Ascending aorta (tissue), 2 donors: ENCODE measurements around the gene GDF10. TPM values are rescaled to one million over a fixed set of nuclear protein-coding genes. Genes with fewer than 3 reads are reported as not detected.
A peak's percentile ranks its signal among the peaks of the same experiment; 100 is the strongest.

Source experiments
- DNase-seq, 2 donors: peaks; one replicate each; pipeline ENCODE4 v3.0.0-alpha.2; 2019; ENCODE audit warnings: low spot score in 2 of 2
- H3K27ac ChIP-seq, 2 donors: fragments of 200-600 bp; sonication (generic); one replicate each; pipeline ENCODE4 v1.5.1; 2016 to 2017; ENCODE audit warnings: mild to moderate bottlenecking in 1 of 2
- H3K27me3 ChIP-seq: fragments of 200-600 bp; sonication (generic); one replicate; pipeline ENCODE4 v1.5.1; 2017
- H3K36me3 ChIP-seq, 2 donors: fragments of 200-600 bp; sonication (generic); one replicate each; pipeline ENCODE4 v1.5.1; 2016
- H3K4me1 ChIP-seq, 2 donors: fragments of 200-600 bp; sonication (generic); one replicate each; pipeline ENCODE4 v1.5.1; 2016 to 2017; ENCODE audit warnings: mild to moderate bottlenecking in 1 of 2
- H3K4me3 ChIP-seq, 2 donors: fragments of 200-600 bp; sonication (generic); one replicate each; pipeline ENCODE4 v1.5.1; 2016 to 2017; ENCODE audit warnings: mild to moderate bottlenecking in 1 of 2
- H3K9me3 ChIP-seq, 2 donors: fragments of 200-600 bp; sonication (generic); one replicate each; pipeline ENCODE4 v1.5.1; 2016
- intact Hi-C: fragments of 100-400 bp; cut with DNase I; formaldehyde crosslinking; loops from one replicate; pipeline ENCODE4 v1.15.1; 2023
- total RNA-seq: library from RNA; depleted of rRNA; stranded (reverse); fragments of >200 nt; gene quantifications from one replicate; pipeline ENCODE4 v1.1.0, GENCODE V29; 2016
- TF ChIP-seq, protein P1 (sequence below), 3 experiments: fragments of 200-600 bp in 2 of 3; fragments of 450-650 bp in 1 of 3; sonication (generic) in 2 of 3; IDR thresholded peaks; one replicate each; pipeline ENCODE4 v1.5.1; 2016 to 2019; ENCODE audit warnings: antibody characterized with exemption in 3 of 3, mild to moderate bottlenecking in 1 of 3, moderate library complexity in 1 of 3

The GDF10 gene
- total RNA-seq, 1 donor from 2014 or later: 1.2 TPM

DNA sequence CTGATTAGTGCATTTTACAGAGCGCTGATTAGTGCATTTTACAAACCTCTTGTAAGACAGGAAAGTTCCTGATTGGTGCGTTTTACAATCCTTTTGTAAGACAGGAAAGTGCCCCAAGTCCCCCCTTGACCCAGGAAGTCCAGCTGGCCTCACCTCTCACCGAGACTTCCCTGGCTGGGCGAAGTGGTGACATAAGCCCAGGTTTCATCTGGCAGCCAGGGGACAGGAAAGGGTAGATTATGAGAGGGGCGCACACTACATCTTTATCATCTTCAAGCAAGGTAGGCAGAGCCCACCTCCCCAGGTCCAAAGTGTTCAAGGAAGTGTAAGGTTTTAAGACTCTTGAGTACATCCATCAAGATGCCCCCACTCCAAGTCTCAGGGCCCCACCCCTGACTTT, 5.5 kb upstream of the GDF10 start:
- TF ChIP-seq, protein P1, sequence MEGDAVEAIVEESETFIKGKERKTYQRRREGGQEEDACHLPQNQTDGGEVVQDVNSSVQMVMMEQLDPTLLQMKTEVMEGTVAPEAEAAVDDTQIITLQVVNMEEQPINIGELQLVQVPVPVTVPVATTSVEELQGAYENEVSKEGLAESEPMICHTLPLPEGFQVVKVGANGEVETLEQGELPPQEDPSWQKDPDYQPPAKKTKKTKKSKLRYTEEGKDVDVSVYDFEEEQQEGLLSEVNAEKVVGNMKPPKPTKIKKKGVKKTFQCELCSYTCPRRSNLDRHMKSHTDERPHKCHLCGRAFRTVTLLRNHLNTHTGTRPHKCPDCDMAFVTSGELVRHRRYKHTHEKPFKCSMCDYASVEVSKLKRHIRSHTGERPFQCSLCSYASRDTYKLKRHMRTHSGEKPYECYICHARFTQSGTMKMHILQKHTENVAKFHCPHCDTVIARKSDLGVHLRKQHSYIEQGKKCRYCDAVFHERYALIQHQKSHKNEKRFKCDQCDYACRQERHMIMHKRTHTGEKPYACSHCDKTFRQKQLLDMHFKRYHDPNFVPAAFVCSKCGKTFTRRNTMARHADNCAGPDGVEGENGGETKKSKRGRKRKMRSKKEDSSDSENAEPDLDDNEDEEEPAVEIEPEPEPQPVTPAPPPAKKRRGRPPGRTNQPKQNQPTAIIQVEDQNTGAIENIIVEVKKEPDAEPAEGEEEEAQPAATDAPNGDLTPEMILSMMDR (IDR thresholded peaks at IDR 0.05): no peak
- Histone ChIP-seq H3K4me1 (peaks cover 0 to 14% of the 10 kb centered on the region in 2 donors), H3K4me3 (no peak overlapping the region), H3K27me3 (no peaks in the 10 kb centered on the region), H3K27ac (no peak overlapping the region), H3K9me3 (no peaks in the 10 kb centered on the region), H3K36me3 (no peaks in the 10 kb centered on the region)
- intact Hi-C loops: no loop called here
- DNase-seq: peak in 1 of 2 donors; percentile 46

GRCh38 chr10:47295411-47295810, 4.6 kb upstream of the GDF10 start:
- DNase-seq: peak in 1 of 2 donors; percentile 42

GRCh38 chr10:47296156-47296894, 3.7 kb upstream of the GDF10 start:
- intact Hi-C loops: loop anchor here (5.0 kb wide), 1 partner anchor 129 kb away; no protein-coding TSS in a partner anchor
- H3K36me3 ChIP-seq: no peaks in the 10 kb centered on the region
- H3K27ac ChIP-seq: peak overlapping the region in 1 of 2 donors; percentile 49
- DNase-seq: peak in 1 of 2 donors; percentile 60
- TF ChIP-seq, protein P1 (IDR thresholded peaks at IDR 0.05): no peak
- no peaks in the 10 kb centered on the region for H3K27me3 ChIP-seq
- H3K4me3 ChIP-seq: no peak overlapping the region
- peaks cover 0 to 28% of the 10 kb centered on the region in 2 donors for H3K4me1 ChIP-seq
- H3K9me3 ChIP-seq: no peaks in the 10 kb centered on the region

More at GRCh38 chr10:47295411-47295810, 4.6 kb upstream of the GDF10 start:
- TF ChIP-seq, protein P1 (IDR thresholded peaks at IDR 0.05): no peak
- Histone ChIP-seq H3K27me3 (no peaks in the 10 kb centered on the region), H3K36me3 (no peaks in the 10 kb centered on the region), H3K27ac (no peak overlapping the region), H3K4me1 (peaks cover 0 to 20% of the 10 kb centered on the region in 2 donors), H3K9me3 (no peaks in the 10 kb centered on the region), H3K4me3 (no peak overlapping the region)
- intact Hi-C loops: loop anchor here (5.0 kb wide), 1 partner anchor 128 kb away; no protein-coding TSS in a partner anchor

DNA sequence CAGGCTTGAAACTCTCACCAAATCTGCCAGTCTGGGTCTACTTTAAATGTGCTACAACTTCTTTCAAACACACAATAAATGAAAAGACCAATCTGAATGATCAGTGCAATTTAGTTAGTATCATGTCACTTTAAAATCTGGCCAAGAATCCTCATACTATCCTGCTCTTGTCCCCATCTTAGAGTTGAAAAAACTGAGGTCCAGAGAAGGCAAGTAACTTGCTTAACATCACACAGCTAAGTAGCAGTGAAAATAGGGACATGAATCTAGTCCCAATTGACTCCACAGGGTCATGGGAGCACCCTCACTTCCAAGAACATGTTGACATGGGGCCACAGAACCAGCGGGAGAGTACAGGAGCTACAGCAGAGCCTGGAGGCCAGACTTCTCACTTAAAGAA, 3.1 kb upstream of the GDF10 start:
- H3K4me3 ChIP-seq: no peak overlapping the region
- H3K36me3 ChIP-seq: no peaks in the 10 kb centered on the region
- TF ChIP-seq, protein P1 (IDR thresholded peaks at IDR 0.05): no peak
- DNase-seq: peak in 1 of 2 donors; percentile 49
- H3K27ac ChIP-seq: no peak overlapping the region
- intact Hi-C loops: loop anchor here (5.0 kb wide), 1 partner anchor 130 kb away; no protein-coding TSS in a partner anchor
- H3K9me3 ChIP-seq: no peaks in the 10 kb centered on the region
- H3K4me1 ChIP-seq: peaks cover 0 to 28% of the 10 kb centered on the region in 2 donors
- no peaks in the 10 kb centered on the region for H3K27me3 ChIP-seq

- peaks cover 0 to 31% of the 10 kb centered on the region in 2 donors for H3K4me1 ChIP-seq
- intact Hi-C loops: loop anchor here (5.0 kb wide), 1 partner anchor 131 kb away; no protein-coding TSS in a partner anchor
- no peaks in the 10 kb centered on the region for H3K27me3 ChIP-seq
- H3K27ac ChIP-seq: no peak overlapping the region
- H3K9me3 ChIP-seq: no peaks in the 10 kb centered on the region
- no peak overlapping the region for H3K4me3 ChIP-seq
- DNase-seq: no peak
- TF ChIP-seq, protein P1 (IDR thresholded peaks at IDR 0.05): no peak
- no peaks in the 10 kb centered on the region for H3K36me3 ChIP-seq
These were observed 2.0 kb upstream of the GDF10 start for GRCh38 chr10:47297866-47298540.
